T-helper 2 cell (primary cell): Measurements from ENCODE around the gene SNRPD3.

ENCODE experiments used
- DNase-seq, 5 experiments: peaks; one replicate each; pipeline versions ENCODE4 v3.0.0 to v3.0.0-alpha.2; 2012 to 2022

SNRPD3 gene

DNA sequence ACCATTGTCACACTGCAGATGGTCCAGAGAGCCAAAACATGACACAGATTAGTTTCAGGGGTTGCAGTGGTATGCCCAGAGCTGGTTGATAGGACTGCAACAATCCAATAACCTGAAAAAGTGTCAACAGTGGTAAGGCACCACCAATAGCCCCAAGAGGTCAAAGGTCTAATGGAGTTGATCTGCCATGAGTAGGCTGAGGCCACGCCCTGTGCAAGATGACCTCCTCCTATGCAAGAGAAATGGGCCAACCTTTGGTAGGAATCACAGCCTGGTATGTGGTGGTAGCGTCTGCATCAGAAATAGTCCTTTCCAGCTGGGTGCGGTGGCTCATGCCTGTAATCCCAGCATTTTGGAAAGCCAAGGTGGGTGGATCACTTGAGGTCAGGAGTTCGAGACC is 20.5 kb upstream of the SNRPD3 start:
- DNase-seq: no peak

DNA sequence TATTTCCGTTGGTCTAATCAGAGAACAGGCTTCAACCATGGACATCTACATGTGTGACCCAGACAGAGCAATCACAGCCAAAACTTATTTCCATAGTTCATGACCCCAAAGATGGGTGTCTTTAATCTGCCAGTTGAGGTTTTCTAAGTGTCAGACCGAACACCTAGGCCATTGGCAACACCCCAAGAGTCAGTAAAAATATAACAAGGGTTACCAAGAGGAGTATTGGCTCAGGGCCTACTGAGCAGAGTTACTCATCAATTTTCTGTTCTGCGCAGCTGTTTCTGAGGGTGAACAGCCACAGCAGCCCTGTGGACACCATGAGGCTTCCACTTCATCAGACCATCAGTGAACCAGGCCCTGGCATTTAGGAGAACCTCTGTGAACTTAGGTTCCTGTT is 19.7 kb upstream of the SNRPD3 start:
- DNase-seq: no peak

GRCh38 chr22:24540470-24540869 is 15.3 kb upstream of the SNRPD3 start:
- DNase-seq: no peak

DNA sequence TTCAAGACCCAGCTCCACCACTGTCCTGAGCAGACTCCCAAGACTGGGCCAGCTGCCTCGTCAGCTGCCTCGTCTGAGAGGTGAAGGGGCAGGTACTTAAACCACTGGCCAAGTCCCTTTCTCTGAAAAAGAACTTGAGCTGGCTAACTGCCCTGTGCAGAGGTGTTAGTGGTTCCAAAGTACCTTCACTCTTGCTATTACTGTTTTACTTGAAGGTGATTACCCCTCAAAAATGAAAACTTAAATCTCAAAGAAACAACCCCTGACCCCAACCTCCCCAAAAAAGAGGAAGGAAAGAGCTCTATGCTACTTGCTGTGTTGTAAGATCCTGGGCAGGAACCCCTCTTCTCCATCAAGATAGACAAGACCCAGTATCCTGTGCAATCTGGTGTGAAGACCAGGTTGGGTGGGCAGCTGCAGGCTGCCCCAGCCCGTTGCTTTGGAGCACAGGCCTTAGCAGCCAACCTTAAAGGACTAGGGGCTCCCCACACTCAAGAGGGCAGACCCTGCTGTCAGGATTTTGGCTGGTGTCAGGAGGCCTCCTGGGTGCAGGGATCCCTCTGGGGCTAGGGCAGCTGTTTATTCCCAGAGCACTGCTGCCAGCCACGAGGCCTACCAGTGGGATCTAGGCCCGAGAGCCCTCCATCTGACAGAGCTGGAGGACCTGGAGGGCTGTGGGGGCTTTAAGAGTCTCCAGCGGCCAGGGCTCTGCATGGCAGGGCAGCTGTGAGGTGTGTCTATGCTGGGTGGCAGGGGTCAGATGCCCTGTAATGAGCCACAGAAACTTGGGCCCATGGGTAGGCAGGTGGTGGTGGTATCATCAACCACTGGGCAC is 13.9 kb upstream of the SNRPD3 start:
- DNase-seq: no peak

GRCh38 chr22:24542641-24543040 is 13.2 kb upstream of the SNRPD3 start:
- no peak for DNase-seq

GRCh38 chr22:24543185-24543601 is 12.6 kb upstream of the SNRPD3 start:
- no peak for DNase-seq

GRCh38 chr22:24543679-24544243 is 12.0 kb upstream of the SNRPD3 start:
- no peak for DNase-seq

GRCh38 chr22:24548812-24549211 is 7.0 kb upstream of the SNRPD3 start:
- no peak for DNase-seq

DNA sequence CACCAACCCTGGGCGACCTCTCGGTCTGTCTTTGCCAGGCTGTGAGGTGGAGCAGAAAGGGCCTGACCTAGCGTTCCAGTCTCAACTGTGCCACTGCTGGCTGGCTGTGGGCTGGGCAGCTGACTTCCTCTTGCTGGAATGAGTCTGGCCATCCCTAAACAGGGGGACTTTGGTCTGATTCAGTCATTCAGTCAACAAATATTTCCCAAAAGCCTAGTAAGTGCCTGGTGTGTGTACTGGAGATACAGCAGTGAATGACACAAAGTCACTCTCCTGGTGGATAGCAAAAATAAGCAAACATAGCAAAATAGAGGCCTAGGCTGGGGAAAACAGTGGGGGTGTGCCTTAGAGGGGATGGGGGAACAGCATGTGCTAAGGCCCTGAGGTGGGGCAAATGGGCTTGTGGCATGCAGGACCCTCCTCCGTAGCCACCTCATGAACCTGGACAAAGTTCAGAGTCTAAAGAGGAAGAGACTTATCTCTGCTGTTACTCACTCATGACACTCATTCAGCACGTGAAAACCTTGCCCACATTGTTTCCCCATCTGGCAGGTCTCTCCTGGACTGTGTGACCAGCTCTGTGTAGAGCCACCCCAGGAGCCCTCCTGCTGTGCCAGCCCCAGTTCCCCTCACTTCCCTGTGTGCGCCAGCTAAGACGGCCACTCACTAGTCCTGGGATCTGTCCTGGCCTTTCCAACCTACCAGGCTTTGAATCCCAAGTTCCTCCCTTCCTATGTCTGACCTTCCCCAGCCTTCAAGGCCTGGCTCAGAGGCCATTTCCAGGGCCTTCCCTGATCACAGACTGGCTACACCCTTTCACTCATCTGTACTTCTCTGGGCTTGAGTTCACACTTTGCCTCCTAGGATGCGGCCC is 5.5 kb upstream of the SNRPD3 start:
- no peak for DNase-seq

GRCh38 chr22:24550902-24551435 is 4.8 kb upstream of the SNRPD3 start:
- DNase-seq: no peak

GRCh38 chr22:24552503-24553286 is 3.1 kb upstream of the SNRPD3 start:
- DNase-seq: peak in 1 of 5 experiments; percentile 16

GRCh38 chr22:24553597-24554312 is 2.0 kb upstream of the SNRPD3 start:
- DNase-seq: peak in 1 of 5 experiments; percentile 15

DNA sequence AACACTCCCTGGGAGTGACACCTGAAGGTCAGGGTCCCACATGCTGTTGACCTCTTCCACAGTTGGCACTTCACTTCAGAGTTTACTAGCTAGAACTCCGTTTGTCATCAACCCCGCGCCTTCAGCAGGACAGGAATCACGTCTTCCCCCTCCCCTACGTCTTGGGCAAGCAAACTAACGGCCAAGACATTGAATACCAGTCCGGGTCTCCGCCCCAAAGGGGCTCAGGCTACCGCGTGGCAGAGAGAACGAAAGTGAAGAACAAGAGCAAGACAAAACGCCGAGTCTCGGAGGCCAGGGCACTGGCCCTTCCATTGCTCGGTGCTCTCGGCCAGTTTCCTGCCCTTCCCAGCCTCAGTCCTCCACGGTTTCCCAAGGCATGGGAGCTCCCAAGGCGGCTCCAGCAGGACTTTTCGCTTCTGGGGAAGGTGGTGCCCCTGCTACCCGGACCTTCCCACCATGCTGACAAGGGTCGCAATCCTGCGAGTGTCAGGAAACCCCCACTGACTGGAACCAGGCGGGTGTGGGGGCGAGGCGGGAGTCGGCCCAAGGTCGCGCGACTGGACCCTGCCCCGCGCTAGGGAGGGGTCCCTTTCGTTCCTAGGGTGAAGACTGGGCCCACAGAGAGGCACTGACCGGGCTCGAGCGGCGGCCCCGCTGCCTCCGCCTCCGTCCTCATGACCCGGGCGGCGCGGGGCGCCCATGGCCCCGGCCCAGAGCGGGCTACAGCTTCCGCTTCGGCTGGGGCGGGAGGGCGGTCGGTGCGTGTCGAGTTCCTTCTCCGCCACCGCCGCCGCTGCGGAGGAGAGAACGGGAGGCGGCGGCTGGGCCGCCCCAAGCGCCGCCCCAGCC is 1.3 kb upstream of the SNRPD3 start, which contains the start of gene GUCD1:
Gene GUCD1, minus strand, starts transcription at position 826 of the 852 bp plus-strand sequence. Its CDS starts 147 bp downstream, at position 679.
- peak in 3 of 5 experiments; percentile 8 to 44 (median 8) for DNase-seq

- DNase-seq: no peak
These were observed 3.7 kb downstream of the SNRPD3 start for GRCh38 chr22:24559471-24559870.

DNA sequence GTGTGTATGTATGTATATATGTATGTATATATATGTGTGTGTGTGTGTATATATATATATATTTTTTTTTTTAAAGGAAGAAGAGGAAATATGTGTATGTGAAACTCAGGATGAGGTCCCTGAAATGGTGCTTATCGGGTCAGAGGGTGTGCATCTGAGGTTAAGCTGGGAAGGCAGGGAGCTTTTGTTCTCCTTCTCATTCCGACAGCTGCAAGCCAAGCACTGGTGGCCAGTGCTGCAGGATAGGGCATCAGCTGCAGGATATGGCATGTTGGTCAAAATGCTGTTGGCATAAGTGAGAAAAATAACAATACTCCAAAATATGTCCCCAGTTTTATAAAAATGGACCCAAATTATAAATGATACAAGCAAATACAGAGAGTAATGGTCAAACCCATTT is 7.4 kb downstream of the SNRPD3 start:
- no peak for DNase-seq

- no peak for DNase-seq
These were observed 8.7 kb downstream of the SNRPD3 start for GRCh38 chr22:24564376-24565058.

DNA sequence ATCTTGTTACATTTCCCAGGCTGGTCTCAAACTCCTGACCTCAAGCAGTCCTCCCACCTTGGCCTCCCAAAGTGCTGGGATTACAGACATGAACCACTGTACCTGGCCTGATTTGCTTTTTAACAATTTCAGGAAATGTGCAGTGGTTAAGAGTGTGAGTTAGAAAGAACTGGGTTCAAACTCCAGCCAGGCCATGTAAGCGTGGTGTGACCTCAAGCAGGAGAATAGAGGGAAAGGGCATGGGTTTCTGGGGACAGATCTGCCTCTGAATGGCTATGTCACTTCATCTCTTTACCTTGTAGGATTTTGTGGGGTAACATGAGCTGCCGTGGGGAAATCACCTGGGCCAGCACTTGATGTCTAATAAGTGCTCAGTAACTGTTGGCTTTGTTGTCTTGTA is 9.3 kb downstream of the SNRPD3 start:
- DNase-seq: no peak

DNA sequence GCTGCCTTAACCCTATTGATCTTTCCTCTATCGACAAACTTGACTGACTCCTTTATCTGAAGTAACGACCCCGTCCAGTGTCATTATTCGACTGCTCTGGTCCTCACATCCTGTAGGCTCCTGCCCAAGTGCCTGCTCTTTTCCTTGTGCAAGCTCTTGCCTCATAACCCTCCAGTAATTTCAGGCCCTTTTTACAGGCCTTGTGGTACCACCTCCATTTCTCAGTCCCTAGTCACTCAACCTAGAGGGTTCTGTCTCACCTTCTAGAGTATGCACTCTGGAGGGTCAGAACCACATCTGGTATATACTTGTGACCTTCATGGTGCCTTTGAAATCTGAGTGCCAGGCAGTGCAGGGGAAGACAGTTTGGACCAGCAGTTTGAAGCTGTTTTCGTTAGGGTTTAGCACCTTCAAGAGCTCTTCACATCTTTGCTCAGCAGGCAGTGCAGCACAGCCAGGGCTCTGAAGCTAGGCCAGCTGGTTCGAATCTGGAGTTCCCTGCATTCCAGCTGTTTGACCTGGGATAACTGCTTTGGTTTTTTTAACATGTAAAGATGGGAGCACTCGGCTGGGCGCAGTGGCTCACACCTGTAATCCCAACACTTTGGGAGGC is 11.2 kb downstream of the SNRPD3 start:
- DNase-seq: no peak

DNA sequence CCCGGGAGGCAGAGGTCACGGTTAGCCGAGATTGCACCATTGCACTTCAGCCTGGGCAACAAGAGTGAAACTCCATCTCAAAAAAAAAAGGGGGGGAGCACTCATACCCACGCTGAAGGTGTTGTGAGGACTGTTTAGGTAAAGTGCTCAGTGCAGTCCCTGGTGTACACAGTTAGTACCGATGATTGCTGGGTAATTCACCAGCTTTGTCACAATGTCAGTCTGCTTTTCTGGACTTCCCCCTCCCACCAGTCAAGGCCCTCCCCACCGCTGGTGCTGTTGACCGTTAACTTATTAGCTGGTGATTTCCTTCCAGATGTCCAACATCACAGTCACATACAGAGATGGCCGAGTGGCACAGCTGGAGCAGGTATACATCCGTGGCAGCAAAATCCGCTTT is 11.9 kb downstream of the SNRPD3 start:
- no peak for DNase-seq
